Activated CD4-positive, CD25-positive, alpha-beta regulatory T cell treated with anti-CD3 and anti-CD28 coated beads, Interleukin-2, amount 50 U/mL, for 16 hours (primary cell): Measurements from ENCODE around the gene NMT1.

ENCODE experiments used
- DNase-seq: peaks from one replicate; pipeline ENCODE4 v3.0.0-alpha.2; 2020; ENCODE audit warnings: low read depth, low spot score

NMT1 gene

DNA sequence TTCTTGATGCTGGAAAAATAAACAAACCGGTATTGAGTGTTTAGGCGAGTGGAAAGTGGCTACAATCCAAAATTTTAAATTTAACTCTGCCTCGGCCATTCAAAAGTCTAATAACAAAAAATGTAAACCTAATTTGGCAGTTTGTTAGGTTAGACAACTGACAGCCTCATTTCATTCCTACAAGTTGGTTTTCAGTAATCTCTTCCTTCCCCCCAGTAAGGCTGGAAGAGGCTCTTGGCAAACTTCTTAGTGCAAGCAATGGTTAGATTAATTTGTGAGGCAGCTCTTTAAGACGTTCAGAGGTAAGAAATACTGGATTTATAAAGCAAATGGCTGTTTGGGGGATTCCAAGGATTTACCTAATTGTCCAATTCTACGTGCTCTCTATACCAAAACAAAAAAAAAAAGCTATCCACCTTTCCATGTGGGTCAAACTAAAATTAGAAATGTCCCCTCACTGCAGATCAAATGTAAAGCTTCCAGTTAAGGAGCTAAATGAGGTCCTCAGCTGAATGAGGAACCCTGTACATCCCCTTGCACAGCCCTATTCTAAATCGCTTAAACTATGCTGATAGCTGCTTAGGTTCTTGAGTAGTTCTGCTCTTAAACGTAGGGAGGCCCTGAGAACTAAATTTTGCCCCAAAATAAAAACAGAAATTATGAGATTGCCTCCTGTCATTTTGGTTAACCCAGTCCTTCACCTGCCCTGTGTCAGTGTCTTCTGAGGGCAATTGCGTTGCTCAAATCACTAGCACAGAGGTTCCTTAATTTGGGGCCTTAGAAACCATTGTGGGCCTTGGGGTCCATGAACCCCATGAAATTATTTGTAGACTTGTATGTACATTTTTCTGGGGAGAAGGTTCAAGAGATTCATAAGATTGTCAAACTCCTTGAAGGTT lies 90.0 kb downstream of the NMT1 start:
- DNase-seq: no peak

GRCh38 chr17:45155029-45155428 lies 93.9 kb downstream of the NMT1 start:
- no peak for DNase-seq

DNA sequence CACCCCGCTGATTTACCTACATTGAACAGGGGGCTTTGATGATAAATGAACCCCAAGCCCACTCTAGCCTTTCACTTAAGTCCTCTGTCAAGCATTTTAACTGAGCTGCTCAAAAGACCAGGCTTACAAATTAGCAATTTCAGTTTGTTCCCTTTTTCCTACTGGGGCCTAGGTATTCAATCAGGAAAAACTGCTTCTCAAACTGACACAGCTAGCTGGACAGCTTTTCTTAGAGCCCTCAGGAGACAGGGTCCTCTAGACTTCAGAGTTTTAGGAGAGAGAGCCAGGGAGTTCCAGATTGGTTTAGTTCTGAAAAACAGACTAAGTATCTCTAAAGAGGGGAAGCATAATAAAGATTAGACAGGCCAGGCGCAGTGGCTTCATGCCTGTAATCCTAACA lies 94.4 kb downstream of the NMT1 start:
- no peak for DNase-seq

- no peak for DNase-seq
Measured at GRCh38 chr17:45156242-45156641, 95.1 kb downstream of the NMT1 start.
